Measurements from ENCODE around the gene RNF103. TPM values are rescaled to one million over a fixed set of nuclear protein-coding genes. Genes with fewer than 3 reads are reported as not detected.

Gene RNF103
- total and polyA plus RNA-seq, 2 of the 13 experiments (the other 11 are each of a cell fraction or from before 2014, with no cell fraction given) = 19.8 to 21.1 TPM

DNA sequence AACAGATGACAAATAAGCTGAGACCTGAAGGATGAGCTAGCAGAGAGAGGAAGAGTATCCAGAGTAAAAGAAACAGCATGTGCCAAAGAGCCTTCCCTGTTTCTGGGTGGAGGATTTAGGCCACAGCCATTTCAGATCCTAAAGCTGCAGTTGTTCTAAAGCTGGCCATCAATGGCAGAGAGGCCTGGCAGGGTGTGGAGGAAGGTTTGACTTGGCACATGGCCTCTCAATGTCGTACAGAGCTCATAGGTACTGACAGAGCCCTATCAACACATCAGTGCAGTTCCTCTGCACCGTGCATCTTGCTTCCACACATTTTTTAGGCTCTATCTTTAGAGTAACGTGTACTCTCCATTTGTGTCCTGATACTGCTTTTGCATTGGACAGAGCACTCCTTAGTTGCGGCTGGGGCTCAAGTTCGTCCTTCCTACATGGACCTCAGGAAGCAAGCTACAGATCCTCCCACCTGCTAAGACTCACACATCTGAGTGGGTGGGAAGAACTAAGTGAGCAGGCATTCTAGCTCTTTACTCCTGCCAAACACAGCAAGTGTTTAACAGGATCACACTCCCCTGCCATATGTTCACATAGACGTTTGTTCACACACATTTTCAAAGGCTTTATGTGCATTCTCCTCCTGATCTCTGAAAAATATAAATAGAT is 57.4 kb downstream of the RNF103 start:
- in situ Hi-C loops (cut with HindIII; ENCODE audit: extremely low pct_ligation_motif_present, low pct_unique_long_range_greater_than_20kb) (no loop called here), intact Hi-C loops (cut with micrococcal nuclease; ENCODE audit: unreplicated experiment) (no loop called here)
- ChIA-PET CTCF (ENCODE audit: low intra/inter-chr PET ratio, low total read pairs) (no interaction called here), POLR2A (interaction anchor here (0.5 to 1.0 kb wide), 4 partner anchors 9 to 125 kb away, joined by 3 read pairs; no protein-coding TSS in a partner anchor)
- no peaks in the 10 kb centered on the region; a peak in 1 of 5 replicates for H3K27me3 ChIP-seq (ENCODE audit: control insufficient read depth in 1 of 2, insufficient read depth in 2 of 2, low read length in 2 of 2)
- H3K4me3 ChIP-seq (replicated peaks in 1 of 3; ENCODE audit: insufficient read depth in 1 of 3, low read depth in 2 of 3, low read length in 3 of 3) = peak overlapping the region in 1 of 3 experiments; percentile 17; a peak in 2 of 6 replicates
- 0 out of 2 replicates have a peak overlapping the region, but pooled peaks have one; percentile 12 for H3K9ac ChIP-seq (ENCODE audit: insufficient read depth, low read depth, low read length)
- H3K4me1 ChIP-seq (ENCODE audit: insufficient read depth, low read length) = peaks cover 33% of the 10 kb centered on the region
- H4K20me1 ChIP-seq (ENCODE audit: insufficient read depth, low read length) = no peaks in the 10 kb centered on the region
- H3K4me2 ChIP-seq (ENCODE audit: low read depth, low read length) = peak overlapping the region; percentile 68
- no peak overlapping the region for H3K27ac ChIP-seq (ENCODE audit: extremely low read length, insufficient read depth, low read length)
- peak overlapping the region; percentile 98 for H2AFZ ChIP-seq (ENCODE audit: low read length)
- ATAC-seq = no peak; the same call in 2 of the 3 replicates
- peaks cover 5% of the 10 kb centered on the region; the same call in 1 of the 2 replicates for H3K9me3 ChIP-seq (ENCODE audit: low read length)
- H3K36me3 ChIP-seq (replicated peaks in 1 of 2; ENCODE audit: control insufficient read depth in 1 of 2, insufficient read depth in 2 of 2, low read length in 2 of 2) = no peaks in the 10 kb centered on the region
- 28% methylated on average over 6 of the region's 6 CpGs for WGBS (ENCODE audit: low lambda C conversion rate)
- DNase-seq (ENCODE audit: low spot score) = no peak
- BruUV-seq (replicated peaks) = no TSS peak
- no peak for FAIRE-seq
- no peak for TF ChIP-seq RBFOX2 (IDR thresholded peaks at IDR 0.05; ENCODE audit: low read depth, low read length)
- peak; percentile 46 for TF ChIP-seq TEAD3 (CRISPR knock-in tag; optimal IDR thresholded peaks at IDR 0.05; ENCODE audit: borderline replicate concordance)
- TF ChIP-seq WIZ (CRISPR knock-in tag; IDR thresholded peaks at IDR 0.05) = 0 out of 2 replicates have a peak, but pooled peaks have one; percentile 29
- TF ChIP-seq, protein P1, sequence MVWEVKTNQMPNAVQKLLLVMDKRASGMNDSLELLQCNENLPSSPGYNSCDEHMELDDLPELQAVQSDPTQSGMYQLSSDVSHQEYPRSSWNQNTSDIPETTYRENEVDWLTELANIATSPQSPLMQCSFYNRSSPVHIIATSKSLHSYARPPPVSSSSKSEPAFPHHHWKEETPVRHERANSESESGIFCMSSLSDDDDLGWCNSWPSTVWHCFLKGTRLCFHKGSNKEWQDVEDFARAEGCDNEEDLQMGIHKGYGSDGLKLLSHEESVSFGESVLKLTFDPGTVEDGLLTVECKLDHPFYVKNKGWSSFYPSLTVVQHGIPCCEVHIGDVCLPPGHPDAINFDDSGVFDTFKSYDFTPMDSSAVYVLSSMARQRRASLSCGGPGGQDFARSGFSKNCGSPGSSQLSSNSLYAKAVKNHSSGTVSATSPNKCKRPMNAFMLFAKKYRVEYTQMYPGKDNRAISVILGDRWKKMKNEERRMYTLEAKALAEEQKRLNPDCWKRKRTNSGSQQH (CRISPR knock-in tag; IDR thresholded peaks at IDR 0.05; ENCODE audit: low read depth) = 0 out of 2 replicates have a peak, but pooled peaks have one; percentile 17
- no peak for TF ChIP-seq ZNF878 (CRISPR knock-in tag; IDR thresholded peaks at IDR 0.05)
- H3K79me2 ChIP-seq (ENCODE audit: insufficient read depth, low read length) = peaks cover 14% of the 10 kb centered on the region

DNA sequence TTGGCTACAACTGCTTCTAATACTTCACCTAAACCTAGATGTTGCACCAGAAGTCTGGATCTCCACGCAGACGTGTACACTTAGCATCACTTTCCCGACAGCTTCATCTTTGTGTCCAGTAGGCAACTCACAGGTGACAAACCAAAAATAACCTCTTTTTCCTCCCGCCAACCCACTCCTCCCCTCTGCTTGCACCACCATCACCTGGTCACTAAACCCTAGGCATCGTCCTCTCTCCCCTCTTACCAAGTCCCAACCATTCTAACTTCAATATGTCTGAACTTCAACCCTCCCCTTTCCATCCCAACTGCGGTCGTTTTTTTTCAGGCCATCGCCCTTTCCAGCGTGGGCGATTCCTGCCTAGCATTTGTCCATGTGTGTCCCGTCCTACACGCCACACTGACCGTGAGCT is 60.0 kb downstream of the RNF103 start:
- Histone ChIP-seq H2AFZ (ENCODE audit: low read length) (peak overlapping the region; percentile 49), H3K9me3 (ENCODE audit: low read length) (peaks cover 5% of the 10 kb centered on the region; the same call in 1 of the 2 replicates), H3K4me2 (ENCODE audit: low read depth, low read length) (peak overlapping the region; percentile 94), H3K9ac (ENCODE audit: insufficient read depth, low read depth, low read length) (peak overlapping the region; percentile 99), H3K27ac (ENCODE audit: extremely low read length, insufficient read depth, low read length) (peak overlapping the region; percentile 97), H3K27me3 (ENCODE audit: control insufficient read depth in 1 of 2, insufficient read depth in 2 of 2, low read length in 2 of 2) (no peaks in the 10 kb centered on the region; a peak in 1 of 5 replicates), H3K79me2 (ENCODE audit: insufficient read depth, low read length) (peaks cover 32% of the 10 kb centered on the region), H3K4me1 (ENCODE audit: insufficient read depth, low read length) (peaks cover 40% of the 10 kb centered on the region), H3K4me3 (replicated peaks in 1 of 3; ENCODE audit: insufficient read depth in 1 of 3, low read depth in 2 of 3, low read length in 3 of 3) (peak overlapping the region in 1 of 3 experiments; percentile 91; a peak in 1 of 6 replicates), H3K36me3 (replicated peaks in 1 of 2; ENCODE audit: control insufficient read depth in 1 of 2, insufficient read depth in 2 of 2, low read length in 2 of 2) (no peaks in the 10 kb centered on the region), H4K20me1 (ENCODE audit: insufficient read depth, low read length) (no peaks in the 10 kb centered on the region)
- CTCF ChIA-PET (ENCODE audit: low intra/inter-chr PET ratio, low total read pairs) = no interaction called here
- DNase-seq (ENCODE audit: low spot score) (no peak), FAIRE-seq (no peak), ATAC-seq (no peak)
- intact Hi-C loops (cut with micrococcal nuclease; ENCODE audit: unreplicated experiment) = loop anchor here (1.0 to 5.0 kb wide), 2 partner anchors 59 to 122 kb away; partner anchors contain the start of genes KDM3A and RNF103
- TSS peak; percentile 97 for BruUV-seq (replicated peaks)
- WGBS (ENCODE audit: low lambda C conversion rate) = 92% methylated on average over 13 of the region's 13 CpGs
- in situ Hi-C loops (cut with HindIII; ENCODE audit: extremely low pct_ligation_motif_present, low pct_unique_long_range_greater_than_20kb) = no loop called here
- POLR2A ChIA-PET = interaction anchor here (1.1 to 3.2 kb wide), 3 partner anchors 11 to 122 kb away, joined by 3 to 14 read pairs (median 4); partner anchors contain the start of gene KDM3A
- TF ChIP-seq, protein P2, sequence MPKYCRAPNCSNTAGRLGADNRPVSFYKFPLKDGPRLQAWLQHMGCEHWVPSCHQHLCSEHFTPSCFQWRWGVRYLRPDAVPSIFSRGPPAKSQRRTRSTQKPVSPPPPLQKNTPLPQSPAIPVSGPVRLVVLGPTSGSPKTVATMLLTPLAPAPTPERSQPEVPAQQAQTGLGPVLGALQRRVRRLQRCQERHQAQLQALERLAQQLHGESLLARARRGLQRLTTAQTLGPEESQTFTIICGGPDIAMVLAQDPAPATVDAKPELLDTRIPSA (CRISPR knock-in tag; IDR thresholded peaks at IDR 0.05; ENCODE audit: borderline replicate concordance) = no peak
- TF ChIP-seq SIN3A (IDR thresholded peaks at IDR 0.05; ENCODE audit: borderline replicate concordance, low read depth, low read length) = no peak
- TF ChIP-seq, protein P3, sequence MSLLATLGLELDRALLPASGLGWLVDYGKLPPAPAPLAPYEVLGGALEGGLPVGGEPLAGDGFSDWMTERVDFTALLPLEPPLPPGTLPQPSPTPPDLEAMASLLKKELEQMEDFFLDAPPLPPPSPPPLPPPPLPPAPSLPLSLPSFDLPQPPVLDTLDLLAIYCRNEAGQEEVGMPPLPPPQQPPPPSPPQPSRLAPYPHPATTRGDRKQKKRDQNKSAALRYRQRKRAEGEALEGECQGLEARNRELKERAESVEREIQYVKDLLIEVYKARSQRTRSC (CRISPR knock-in tag; IDR thresholded peaks at IDR 0.05; ENCODE audit: low read depth) = no peak
- TF ChIP-seq, protein P4, sequence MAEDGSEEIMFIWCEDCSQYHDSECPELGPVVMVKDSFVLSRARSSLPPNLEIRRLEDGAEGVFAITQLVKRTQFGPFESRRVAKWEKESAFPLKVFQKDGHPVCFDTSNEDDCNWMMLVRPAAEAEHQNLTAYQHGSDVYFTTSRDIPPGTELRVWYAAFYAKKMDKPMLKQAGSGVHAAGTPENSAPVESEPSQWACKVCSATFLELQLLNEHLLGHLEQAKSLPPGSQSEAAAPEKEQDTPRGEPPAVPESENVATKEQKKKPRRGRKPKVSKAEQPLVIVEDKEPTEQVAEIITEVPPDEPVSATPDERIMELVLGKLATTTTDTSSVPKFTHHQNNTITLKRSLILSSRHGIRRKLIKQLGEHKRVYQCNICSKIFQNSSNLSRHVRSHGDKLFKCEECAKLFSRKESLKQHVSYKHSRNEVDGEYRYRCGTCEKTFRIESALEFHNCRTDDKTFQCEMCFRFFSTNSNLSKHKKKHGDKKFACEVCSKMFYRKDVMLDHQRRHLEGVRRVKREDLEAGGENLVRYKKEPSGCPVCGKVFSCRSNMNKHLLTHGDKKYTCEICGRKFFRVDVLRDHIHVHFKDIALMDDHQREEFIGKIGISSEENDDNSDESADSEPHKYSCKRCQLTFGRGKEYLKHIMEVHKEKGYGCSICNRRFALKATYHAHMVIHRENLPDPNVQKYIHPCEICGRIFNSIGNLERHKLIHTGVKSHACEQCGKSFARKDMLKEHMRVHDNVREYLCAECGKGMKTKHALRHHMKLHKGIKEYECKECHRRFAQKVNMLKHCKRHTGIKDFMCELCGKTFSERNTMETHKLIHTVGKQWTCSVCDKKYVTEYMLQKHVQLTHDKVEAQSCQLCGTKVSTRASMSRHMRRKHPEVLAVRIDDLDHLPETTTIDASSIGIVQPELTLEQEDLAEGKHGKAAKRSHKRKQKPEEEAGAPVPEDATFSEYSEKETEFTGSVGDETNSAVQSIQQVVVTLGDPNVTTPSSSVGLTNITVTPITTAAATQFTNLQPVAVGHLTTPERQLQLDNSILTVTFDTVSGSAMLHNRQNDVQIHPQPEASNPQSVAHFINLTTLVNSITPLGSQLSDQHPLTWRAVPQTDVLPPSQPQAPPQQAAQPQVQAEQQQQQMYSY (CRISPR knock-in tag; IDR thresholded peaks at IDR 0.05) = no peak

Measured in HepG2 (cell line).